ENCODE measurements around the gene ANKH. TPM values are rescaled to one million over a fixed set of nuclear protein-coding genes. Genes with fewer than 3 reads are reported as not detected.
A peak's percentile ranks its signal among the peaks of the same experiment; 100 is the strongest.

Gene ANKH
- total RNA-seq, 1 donor from 2014 or later: 10.3 TPM

- no peak for DNase-seq (ENCODE audit: low read depth)
- no peak overlapping the region for H3K4me3 ChIP-seq (ENCODE audit: low read depth, low read length)
- no peak for TF ChIP-seq CTCF (conservative IDR thresholded peaks at IDR 0.05; ENCODE audit: low read depth, low read length)
Measured at GRCh38 chr5:14730881-14731280, 140.7 kb downstream of the ANKH start.

GRCh38 chr5:14730466-14730865, 141.1 kb downstream of the ANKH start:
- no peak for TF ChIP-seq CTCF (conservative IDR thresholded peaks at IDR 0.05; ENCODE audit: low read depth, low read length)
- no peak for DNase-seq (ENCODE audit: low read depth)
- no peak overlapping the region for H3K4me3 ChIP-seq (ENCODE audit: low read depth, low read length)

GRCh38 chr5:14729448-14730385, 141.9 kb downstream of the ANKH start:
- DNase-seq (ENCODE audit: low read depth): no peak
- H3K4me3 ChIP-seq (ENCODE audit: low read depth, low read length): no peak overlapping the region
- no peak for TF ChIP-seq CTCF (conservative IDR thresholded peaks at IDR 0.05; ENCODE audit: low read depth, low read length)

DNA sequence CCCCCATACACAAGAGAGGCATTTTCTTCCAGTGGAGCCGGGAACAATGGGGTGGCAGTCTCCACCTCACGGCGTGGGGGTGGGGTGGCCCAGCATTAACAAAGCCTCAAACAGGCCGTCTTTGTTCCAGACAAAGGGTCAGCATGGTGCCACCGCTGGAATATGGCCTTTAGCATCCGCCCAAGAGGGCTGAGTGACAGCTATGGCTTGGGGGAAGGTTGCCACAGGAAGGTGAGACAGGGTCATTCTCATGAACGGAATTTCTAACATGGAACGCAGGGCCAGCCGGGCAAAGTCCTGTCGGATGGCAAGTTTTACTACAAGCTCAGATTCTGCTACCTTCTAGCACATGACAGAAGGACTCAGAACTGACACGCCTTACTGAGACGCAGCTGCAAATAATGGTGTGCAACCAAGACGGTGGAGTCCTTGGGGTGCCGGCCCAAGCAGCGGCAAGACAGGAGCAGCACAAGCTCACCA, 143.1 kb downstream of the ANKH start:
- TF ChIP-seq CTCF (conservative IDR thresholded peaks at IDR 0.05; ENCODE audit: low read depth, low read length): no peak
- DNase-seq (ENCODE audit: low read depth): no peak
- no peak overlapping the region for H3K4me3 ChIP-seq (ENCODE audit: low read depth, low read length)

- no peak for DNase-seq (ENCODE audit: low read depth)
- H3K4me3 ChIP-seq (ENCODE audit: low read depth, low read length): no peak overlapping the region
- no peak for TF ChIP-seq CTCF (conservative IDR thresholded peaks at IDR 0.05; ENCODE audit: low read depth, low read length)
Measured at GRCh38 chr5:14727928-14728458, 143.6 kb downstream of the ANKH start.

DNA sequence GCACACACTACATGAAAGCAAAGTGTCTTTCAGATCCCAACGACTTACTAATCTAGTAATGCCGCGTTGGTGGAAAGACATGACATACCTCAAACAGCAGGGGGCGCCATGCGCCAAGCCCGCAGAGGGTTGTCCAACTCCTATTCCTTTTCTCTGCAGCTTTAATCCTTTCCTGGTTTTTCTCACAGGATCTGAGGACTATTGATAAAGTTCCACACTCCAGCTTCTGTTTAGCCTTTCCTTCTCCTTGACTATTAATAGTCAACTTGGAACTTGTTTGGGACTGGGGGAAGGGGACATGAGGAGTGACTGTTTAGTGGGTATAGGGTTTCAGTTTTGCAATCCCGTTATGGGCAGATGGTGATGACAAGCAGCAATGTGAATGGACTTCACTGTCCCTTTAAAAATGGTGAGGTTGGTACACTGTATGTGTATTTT, 144.1 kb downstream of the ANKH start:
- no peak overlapping the region for H3K4me3 ChIP-seq (ENCODE audit: low read depth, low read length)
- TF ChIP-seq CTCF (conservative IDR thresholded peaks at IDR 0.05; ENCODE audit: low read depth, low read length): peak; percentile 99
- no peak for DNase-seq (ENCODE audit: low read depth)

Measured in epithelial cell of proximal tubule (primary cell).